HepG2 (cell line): ENCODE results near the gene CA4. TPM values are rescaled to one million over a fixed set of nuclear protein-coding genes. Genes with fewer than 3 reads are reported as not detected.

ENCODE experiments used
- BATF2 ChIP-seq: sonication (generic); formaldehyde crosslinking; IDR thresholded peaks from 2 replicates; pipeline ENCODE4 v1.8.0; 2022; ENCODE audit warnings: mild to moderate bottlenecking, missing genetic modification reagents, moderate library complexity
- HMGXB4 ChIP-seq, 2 experiments: sonication (generic) in 1 of 2; formaldehyde crosslinking in 1 of 2; IDR thresholded peaks; 2 replicates each; pipeline versions ENCODE4 v1.4.0 to v1.6.1; 2018 to 2020; ENCODE audit warnings: missing genetic modification reagents in 2 of 2, borderline replicate concordance in 1 of 2, low read depth in 1 of 2, mild to moderate bottlenecking in 1 of 2, missing biosample characterization in 1 of 2
- HOXA5 ChIP-seq: sonication (generic); formaldehyde crosslinking; IDR thresholded peaks from 2 replicates; pipeline ENCODE4 v1.4.0; 2020; ENCODE audit warnings: missing genetic modification reagents
- KLF16 ChIP-seq, 2 experiments: sonication (generic) in 1 of 2; formaldehyde crosslinking in 1 of 2; IDR thresholded peaks; 2 replicates each; pipeline versions ENCODE4 v1.6.1 to v1.8.0; 2016 to 2023; ENCODE audit warnings: missing genetic modification reagents in 2 of 2, missing compliant biosample characterization in 1 of 2
- MAFF ChIP-seq: IDR thresholded peaks from 2 replicates; pipeline ENCODE4 v1.6.1; 2011; ENCODE audit warnings: low read depth, low read length, improper control_type of control experiment
- NCOA2 ChIP-seq: sonication (generic); formaldehyde crosslinking; IDR thresholded peaks from 2 replicates; pipeline ENCODE4 v1.8.0; 2022; ENCODE audit warnings: inconsistent platforms
- PHF21A ChIP-seq: sonication (generic); formaldehyde crosslinking; IDR thresholded peaks from 2 replicates; pipeline ENCODE4 v1.5.0; 2020; ENCODE audit warnings: mild to moderate bottlenecking, missing genetic modification reagents
- PHF8 ChIP-seq: sonication (generic); formaldehyde crosslinking; IDR thresholded peaks from 2 replicates; pipeline ENCODE4 v1.5.0; 2020; ENCODE audit warnings: missing genetic modification reagents
- RAD21 ChIP-seq: fragments of 450-650 bp; formaldehyde crosslinking; IDR thresholded peaks from 2 replicates; pipeline ENCODE4 v1.5.0; 2020; ENCODE audit warnings: mild to moderate bottlenecking
- SALL1 ChIP-seq: sonication (generic); formaldehyde crosslinking; IDR thresholded peaks from 2 replicates; pipeline ENCODE4 v1.8.0; 2022; ENCODE audit warnings: mild to moderate bottlenecking, missing genetic modification reagents
- SP4 ChIP-seq: sonication (generic); formaldehyde crosslinking; IDR thresholded peaks from 2 replicates; pipeline ENCODE4 v1.8.1; 2023; ENCODE audit warnings: mild to moderate bottlenecking, missing genetic modification reagents
- SPEN ChIP-seq: sonication (generic); formaldehyde crosslinking; IDR thresholded peaks from 2 replicates; pipeline ENCODE4 v1.5.1; 2020; ENCODE audit warnings: low read depth, mild to moderate bottlenecking, missing genetic modification reagents
- THAP11 ChIP-seq: IDR thresholded peaks from 2 replicates; pipeline ENCODE4 v1.6.1; 2016; ENCODE audit warnings: missing biosample characterization, missing genetic modification reagents
- XRCC5 ChIP-seq: fragments of 200-400 bp; formaldehyde crosslinking; optimal IDR thresholded peaks from 2 replicates; pipeline ENCODE3; 2017; ENCODE audit warnings: mild to moderate bottlenecking, low read length
- ZFY ChIP-seq: sonication (generic); formaldehyde crosslinking; IDR thresholded peaks from 2 replicates; pipeline ENCODE4 v1.4.0; 2020; ENCODE audit warnings: missing genetic modification reagents
- ZGPAT ChIP-seq: IDR thresholded peaks from 2 replicates; pipeline ENCODE4 v1.6.1; 2016; ENCODE audit warnings: mild to moderate bottlenecking
- ZNF331 ChIP-seq: sonication (generic); formaldehyde crosslinking; IDR thresholded peaks from 2 replicates; pipeline ENCODE4 v1.4.0; 2020; ENCODE audit warnings: missing genetic modification reagents
- ZNF362 ChIP-seq: sonication (generic); formaldehyde crosslinking; IDR thresholded peaks from 2 replicates; pipeline ENCODE4 v1.4.0; 2020; ENCODE audit warnings: missing genetic modification reagents, mild to moderate bottlenecking, borderline replicate concordance
- ZNF609 ChIP-seq: sonication (generic); formaldehyde crosslinking; IDR thresholded peaks from 2 replicates; pipeline ENCODE4 v1.4.0; 2020; ENCODE audit warnings: mild to moderate bottlenecking, missing genetic modification reagents, borderline replicate concordance
- polyA plus RNA-seq, 8 experiments: library from polyadenylated mRNA; depleted of rRNA in 3 of 8; stranded (reverse) in 7 of 8; unstranded in 1 of 8; fragments of >200 nt; fragmentation: Illumina TruSeq in 4 of 8; extraction: Trizol in 4 of 8; gene quantifications; 2 replicates each; pipeline versions ENCODE4 v1.2.1 to v1.2.3, GENCODE V29; 2011 to 2016; ENCODE audit warnings: low read depth in 4 of 8, missing spikeins in 1 of 8, mixed read lengths in 1 of 8; ENCODE audit not compliant: insufficient read depth in 1 of 8
- total RNA-seq, 5 experiments: library from RNA; depleted of rRNA; stranded (reverse); fragments of >200 nt; fragmentation: Illumina TruSeq; extraction: Trizol; gene quantifications; 2 replicates each; pipeline ENCODE4 v1.2.3, GENCODE V29; 2016; ENCODE audit warnings: low read depth in 1 of 5

The CA4 gene
- total and polyA plus RNA-seq, 2 of the 13 experiments (the other 11 are each of a cell fraction or from before 2014, with no cell fraction given) = not detected

- TF ChIP-seq BATF2 (CRISPR knock-in tag) (no peak), THAP11 (CRISPR knock-in tag) (0 out of 2 replicates have a peak, but pooled peaks have one; percentile 39), NCOA2 (CRISPR knock-in tag) (no peak), ZNF362 (peak; percentile 92), XRCC5 (peak; percentile 80), SP4 (CRISPR knock-in tag) (0 out of 2 replicates have a peak, but pooled peaks have one; percentile 35), KLF16 (CRISPR knock-in tag; IDR thresholded peaks at IDR 0.05) (0 out of 4 replicates have a peak, but pooled peaks of 1 of the 2 experiments have one; percentile 40), SPEN (CRISPR knock-in tag) (0 out of 2 replicates have a peak, but pooled peaks have one; percentile 36), ZNF609 (0 out of 2 replicates have a peak, but pooled peaks have one; percentile 4), HMGXB4 (CRISPR knock-in tag; IDR thresholded peaks at IDR 0.05; ENCODE audit: borderline replicate concordance in 1 of 2, low read depth in 1 of 2) (peak; percentile 49 to 63; a peak in 2 of 4 replicates), MAFF (peak; percentile 17; the same call in 1 of the 2 replicates), ZNF331 (0 out of 2 replicates have a peak, but pooled peaks have one; percentile 37), ZGPAT (CRISPR knock-in tag) (peak; percentile 36; the same call in 1 of the 2 replicates), RAD21 (peak; percentile 91), PHF8 (CRISPR knock-in tag) (no peak), HOXA5 (CRISPR knock-in tag) (no peak), PHF21A (CRISPR knock-in tag) (peak; percentile 22; the same call in 1 of the 2 replicates), SALL1 (CRISPR knock-in tag) (peak; percentile 63), ZFY (no peak)
These were observed 6.8 kb upstream of the CA4 start (continued) for GRCh38 chr17:60142872-60143499.
